ENCODE results near the gene HRCT1.

The HRCT1 gene

GRCh38 chr9:35905912-35906679 lies at the start of gene HRCT1:
Gene HRCT1, plus strand, starts transcription at chr9:35906202. Its CDS starts 86 bp downstream, at chr9:35906288.
- Histone ChIP-seq H3K9me3 (ENCODE audit: control insufficient read depth, low read depth, low read length) (no peaks in the 10 kb centered on the region), H3K4me1 (ENCODE audit: control insufficient read depth, low read depth, low read length) (peaks cover 16% of the 10 kb centered on the region), H3K27ac (ENCODE audit: low read length) (no peak within 1 kb of the TSS), H3K36me3 (ENCODE audit: control insufficient read depth, low read depth, low read length) (no peaks in the 10 kb centered on the region), H3K4me3 (ENCODE audit: low read length) (no peak within 1 kb of the TSS), H3K9ac (ENCODE audit: low read length) (no peak within 1 kb of the TSS), H3K27me3 (ENCODE audit: control insufficient read depth, insufficient read depth, low read length) (no peaks in the 10 kb centered on the region)

GRCh38 chr9:35856206-35856605 lies 49.8 kb upstream of the HRCT1 start:
- Histone ChIP-seq H3K36me3 (ENCODE audit: control insufficient read depth, low read depth, low read length) (no peaks in the 10 kb centered on the region), H3K4me3 (ENCODE audit: low read length) (no peak overlapping the region), H3K9me3 (ENCODE audit: control insufficient read depth, low read depth, low read length) (no peaks in the 10 kb centered on the region), H3K9ac (ENCODE audit: low read length) (no peak overlapping the region), H3K27ac (ENCODE audit: low read length) (no peak overlapping the region), H3K27me3 (ENCODE audit: control insufficient read depth, insufficient read depth, low read length) (no peaks in the 10 kb centered on the region), H3K4me1 (ENCODE audit: control insufficient read depth, low read depth, low read length) (no peaks in the 10 kb centered on the region)

- H3K4me1 ChIP-seq (ENCODE audit: control insufficient read depth, low read depth, low read length) = no peaks in the 10 kb centered on the region
- H3K9ac ChIP-seq (ENCODE audit: low read length) = no peak overlapping the region
- H3K36me3 ChIP-seq (ENCODE audit: control insufficient read depth, low read depth, low read length) = no peaks in the 10 kb centered on the region
- H3K27ac ChIP-seq (ENCODE audit: low read length) = no peak overlapping the region
- H3K4me3 ChIP-seq (ENCODE audit: low read length) = no peak overlapping the region
- H3K27me3 ChIP-seq (ENCODE audit: control insufficient read depth, insufficient read depth, low read length) = no peaks in the 10 kb centered on the region
- no peaks in the 10 kb centered on the region for H3K9me3 ChIP-seq (ENCODE audit: control insufficient read depth, low read depth, low read length)
Observed at GRCh38 chr9:35856882-35857281, 49.1 kb upstream of the HRCT1 start.

GRCh38 chr9:35858458-35858857 lies 47.5 kb upstream of the HRCT1 start:
- Histone ChIP-seq H3K9ac (ENCODE audit: low read length) (no peak overlapping the region), H3K9me3 (ENCODE audit: control insufficient read depth, low read depth, low read length) (no peaks in the 10 kb centered on the region), H3K27ac (ENCODE audit: low read length) (no peak overlapping the region), H3K4me1 (ENCODE audit: control insufficient read depth, low read depth, low read length) (no peaks in the 10 kb centered on the region), H3K27me3 (ENCODE audit: control insufficient read depth, insufficient read depth, low read length) (no peaks in the 10 kb centered on the region), H3K36me3 (ENCODE audit: control insufficient read depth, low read depth, low read length) (no peaks in the 10 kb centered on the region), H3K4me3 (ENCODE audit: low read length) (no peak overlapping the region)

GRCh38 chr9:35859310-35859989 lies 46.6 kb upstream of the HRCT1 start:
- no peak overlapping the region for H3K27ac ChIP-seq (ENCODE audit: low read length)
- no peak overlapping the region for H3K9ac ChIP-seq (ENCODE audit: low read length)
- no peak overlapping the region for H3K4me3 ChIP-seq (ENCODE audit: low read length)
- H3K36me3 ChIP-seq (ENCODE audit: control insufficient read depth, low read depth, low read length) = no peaks in the 10 kb centered on the region
- no peaks in the 10 kb centered on the region for H3K4me1 ChIP-seq (ENCODE audit: control insufficient read depth, low read depth, low read length)
- H3K9me3 ChIP-seq (ENCODE audit: control insufficient read depth, low read depth, low read length) = no peaks in the 10 kb centered on the region
- H3K27me3 ChIP-seq (ENCODE audit: control insufficient read depth, insufficient read depth, low read length) = no peaks in the 10 kb centered on the region

GRCh38 chr9:35859990-35860339 lies 46.0 kb upstream of the HRCT1 start:
- Histone ChIP-seq H3K4me1 (ENCODE audit: control insufficient read depth, low read depth, low read length) (no peaks in the 10 kb centered on the region), H3K27me3 (ENCODE audit: control insufficient read depth, insufficient read depth, low read length) (no peaks in the 10 kb centered on the region), H3K4me3 (ENCODE audit: low read length) (no peak overlapping the region), H3K27ac (ENCODE audit: low read length) (no peak overlapping the region), H3K9me3 (ENCODE audit: control insufficient read depth, low read depth, low read length) (no peaks in the 10 kb centered on the region), H3K9ac (ENCODE audit: low read length) (no peak overlapping the region), H3K36me3 (ENCODE audit: control insufficient read depth, low read depth, low read length) (no peaks in the 10 kb centered on the region)

- Histone ChIP-seq H3K36me3 (ENCODE audit: control insufficient read depth, low read depth, low read length) (no peaks in the 10 kb centered on the region), H3K9ac (ENCODE audit: low read length) (no peak overlapping the region), H3K27me3 (ENCODE audit: control insufficient read depth, insufficient read depth, low read length) (no peaks in the 10 kb centered on the region), H3K4me1 (ENCODE audit: control insufficient read depth, low read depth, low read length) (no peaks in the 10 kb centered on the region), H3K4me3 (ENCODE audit: low read length) (no peak overlapping the region), H3K9me3 (ENCODE audit: control insufficient read depth, low read depth, low read length) (no peaks in the 10 kb centered on the region), H3K27ac (ENCODE audit: low read length) (no peak overlapping the region)
Observed at GRCh38 chr9:35861161-35861897, 44.7 kb upstream of the HRCT1 start.

- Histone ChIP-seq H3K27ac (ENCODE audit: low read length) (no peak overlapping the region), H3K27me3 (ENCODE audit: control insufficient read depth, insufficient read depth, low read length) (no peaks in the 10 kb centered on the region), H3K9me3 (ENCODE audit: control insufficient read depth, low read depth, low read length) (no peaks in the 10 kb centered on the region), H3K36me3 (ENCODE audit: control insufficient read depth, low read depth, low read length) (no peaks in the 10 kb centered on the region), H3K4me3 (ENCODE audit: low read length) (no peak overlapping the region), H3K4me1 (ENCODE audit: control insufficient read depth, low read depth, low read length) (no peaks in the 10 kb centered on the region), H3K9ac (ENCODE audit: low read length) (no peak overlapping the region)
Observed at GRCh38 chr9:35862328-35862727, 43.7 kb upstream of the HRCT1 start.

- Histone ChIP-seq H3K9ac (ENCODE audit: low read length) (no peak overlapping the region), H3K9me3 (ENCODE audit: control insufficient read depth, low read depth, low read length) (no peaks in the 10 kb centered on the region), H3K4me1 (ENCODE audit: control insufficient read depth, low read depth, low read length) (peaks cover 3% of the 10 kb centered on the region), H3K36me3 (ENCODE audit: control insufficient read depth, low read depth, low read length) (no peaks in the 10 kb centered on the region), H3K27ac (ENCODE audit: low read length) (no peak overlapping the region), H3K27me3 (ENCODE audit: control insufficient read depth, insufficient read depth, low read length) (no peaks in the 10 kb centered on the region), H3K4me3 (ENCODE audit: low read length) (no peak overlapping the region)
Observed at GRCh38 chr9:35863583-35863982, 42.4 kb upstream of the HRCT1 start.

GRCh38 chr9:35864695-35865255 lies 41.2 kb upstream of the HRCT1 start:
- Histone ChIP-seq H3K4me3 (ENCODE audit: low read length) (no peak overlapping the region), H3K4me1 (ENCODE audit: control insufficient read depth, low read depth, low read length) (peaks cover 11% of the 10 kb centered on the region)

GRCh38 chr9:35867538-35867937 lies 38.5 kb upstream of the HRCT1 start:
- no peak overlapping the region for H3K4me3 ChIP-seq (ENCODE audit: low read length)
- peaks cover 11% of the 10 kb centered on the region for H3K4me1 ChIP-seq (ENCODE audit: control insufficient read depth, low read depth, low read length)
- no peak overlapping the region for H3K27ac ChIP-seq (ENCODE audit: low read length)
- H3K27me3 ChIP-seq (ENCODE audit: control insufficient read depth, insufficient read depth, low read length) = no peaks in the 10 kb centered on the region
- no peaks in the 10 kb centered on the region for H3K9me3 ChIP-seq (ENCODE audit: control insufficient read depth, low read depth, low read length)
- no peaks in the 10 kb centered on the region for H3K36me3 ChIP-seq (ENCODE audit: control insufficient read depth, low read depth, low read length)
- H3K9ac ChIP-seq (ENCODE audit: low read length) = no peak overlapping the region

More at GRCh38 chr9:35864695-35865255, 41.2 kb upstream of the HRCT1 start:
- no peaks in the 10 kb centered on the region for H3K9me3 ChIP-seq (ENCODE audit: control insufficient read depth, low read depth, low read length)
- H3K9ac ChIP-seq (ENCODE audit: low read length) = no peak overlapping the region
- no peaks in the 10 kb centered on the region for H3K27me3 ChIP-seq (ENCODE audit: control insufficient read depth, insufficient read depth, low read length)
- H3K27ac ChIP-seq (ENCODE audit: low read length) = no peak overlapping the region
- H3K36me3 ChIP-seq (ENCODE audit: control insufficient read depth, low read depth, low read length) = no peaks in the 10 kb centered on the region
